SKM-1 (cell line): ENCODE data around the gene FRS3.
A peak's percentile ranks its signal among the peaks of the same experiment; 100 is the strongest.

ENCODE experiments used
- DNase-seq: peaks from one replicate; lab custom pipeline; 2025; ENCODE audit not compliant: unreplicated experiment; lab: John Stamatoyannopoulos, UW

The FRS3 gene

DNA sequence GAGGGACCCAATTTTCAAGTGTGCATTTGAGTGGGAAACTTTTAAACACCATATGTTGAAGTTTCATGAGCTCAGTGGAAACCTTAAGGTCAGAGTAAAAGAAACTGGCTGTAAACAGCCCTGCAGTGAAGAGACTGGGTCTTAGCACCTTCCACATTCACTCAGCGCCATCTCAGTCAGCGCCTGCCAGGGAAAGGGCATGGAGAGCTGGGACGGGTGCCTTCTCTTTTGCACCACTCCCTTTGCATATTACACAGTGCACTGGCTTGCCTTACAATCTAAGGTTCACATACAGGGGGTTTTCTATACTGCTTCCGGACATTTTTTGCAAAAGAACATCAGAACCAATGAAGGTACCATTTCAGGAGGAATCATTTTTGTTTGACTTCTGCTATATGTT lies 12.3 kb upstream of the FRS3 start:
- no peak for DNase-seq

DNA sequence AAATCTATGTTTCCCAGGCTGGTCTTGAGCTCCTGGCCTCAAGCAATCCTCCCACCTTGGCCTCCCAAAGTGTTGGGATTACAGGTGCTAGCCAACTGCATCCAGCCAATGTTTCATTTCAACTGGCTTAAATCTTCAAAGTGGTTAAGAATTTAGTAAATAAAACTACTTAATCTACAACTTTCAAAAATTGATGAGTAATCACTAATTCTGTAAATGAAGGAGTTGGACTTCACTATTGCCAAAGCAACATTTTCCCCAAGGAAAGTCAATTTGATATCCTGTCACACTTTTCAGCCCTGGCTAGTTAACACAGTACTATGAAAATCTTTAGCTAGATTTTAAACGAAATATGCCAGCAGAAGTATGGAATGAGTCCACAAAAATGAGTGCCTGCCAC lies 11.6 kb upstream of the FRS3 start:
- no peak for DNase-seq

DNA sequence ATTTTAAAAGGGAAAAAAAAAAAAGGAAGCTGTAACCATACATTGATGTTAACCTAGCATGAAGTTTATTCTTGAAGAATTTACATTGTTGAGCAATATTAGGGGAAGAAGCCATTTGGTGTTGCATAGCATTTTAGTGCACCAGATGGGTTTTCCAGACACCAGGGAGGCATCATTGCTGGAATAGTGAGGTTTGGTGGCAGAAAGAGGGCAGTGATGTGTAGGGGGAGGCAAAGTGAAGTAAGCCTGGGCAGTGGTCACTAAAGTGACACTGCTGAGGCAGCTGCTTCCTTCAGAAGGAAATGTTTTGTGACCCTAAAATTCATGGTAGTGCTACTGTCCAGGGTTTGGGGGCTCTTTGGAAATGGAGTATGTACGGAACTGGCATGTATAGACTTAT lies 10.3 kb upstream of the FRS3 start:
- DNase-seq, result no peak

DNA sequence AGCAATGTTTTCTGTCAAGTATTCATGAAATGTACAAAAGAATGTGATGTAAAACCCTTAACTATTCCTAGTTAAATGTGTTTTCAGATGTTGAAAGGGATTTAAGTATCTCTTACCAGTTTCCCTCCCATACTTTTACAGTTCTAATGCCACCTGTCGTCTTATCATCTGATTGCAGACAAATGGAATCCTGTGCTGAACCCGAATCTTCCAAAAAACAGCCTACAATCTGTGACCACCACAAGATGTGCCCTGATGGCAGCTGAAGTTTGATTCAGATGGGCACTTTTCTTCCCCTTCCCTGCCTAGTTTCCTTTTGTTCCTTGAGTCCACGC lies 9.7 kb upstream of the FRS3 start:
- no peak for DNase-seq

DNA sequence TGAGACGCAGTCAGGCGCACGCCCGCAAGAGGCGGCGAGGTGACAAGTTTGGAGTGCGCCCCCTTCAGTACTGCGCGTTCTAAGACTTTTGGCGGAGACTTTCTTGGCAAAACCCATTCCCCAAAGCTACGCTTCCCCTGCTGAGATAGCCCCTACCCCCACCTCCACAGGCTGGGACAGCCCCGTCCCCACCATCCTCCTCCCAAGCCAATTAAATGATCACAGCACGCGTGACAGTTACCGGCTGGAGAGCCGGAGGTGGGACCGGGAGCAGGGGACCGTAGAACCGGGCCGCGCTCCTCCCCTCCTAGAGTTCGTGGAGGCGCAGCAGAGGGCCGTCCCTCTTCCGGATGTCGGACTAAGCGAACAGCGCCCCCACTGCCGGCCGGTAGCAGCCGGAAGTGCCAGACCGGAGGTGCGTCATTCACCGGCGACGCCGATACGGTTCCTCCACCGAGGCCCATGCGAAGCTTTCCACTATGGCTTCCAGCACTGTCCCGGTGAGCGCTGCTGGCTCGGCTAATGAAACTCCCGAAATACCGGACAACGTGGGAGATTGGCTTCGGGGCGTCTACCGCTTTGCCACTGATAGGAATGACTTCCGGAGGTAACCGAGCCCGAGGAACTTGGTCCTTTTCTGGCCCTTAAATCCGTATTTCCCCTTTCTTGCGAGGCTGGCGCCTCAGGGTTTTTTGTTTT lies 7.7 kb upstream of the FRS3 start, which contains the start of gene TOMM6:
Gene TOMM6 (plus strand): TSS at position 476 of the 699 bp plus-strand sequence. CDS start 4 bp downstream, at position 480.
- DNase-seq, result peak; percentile 91

DNA sequence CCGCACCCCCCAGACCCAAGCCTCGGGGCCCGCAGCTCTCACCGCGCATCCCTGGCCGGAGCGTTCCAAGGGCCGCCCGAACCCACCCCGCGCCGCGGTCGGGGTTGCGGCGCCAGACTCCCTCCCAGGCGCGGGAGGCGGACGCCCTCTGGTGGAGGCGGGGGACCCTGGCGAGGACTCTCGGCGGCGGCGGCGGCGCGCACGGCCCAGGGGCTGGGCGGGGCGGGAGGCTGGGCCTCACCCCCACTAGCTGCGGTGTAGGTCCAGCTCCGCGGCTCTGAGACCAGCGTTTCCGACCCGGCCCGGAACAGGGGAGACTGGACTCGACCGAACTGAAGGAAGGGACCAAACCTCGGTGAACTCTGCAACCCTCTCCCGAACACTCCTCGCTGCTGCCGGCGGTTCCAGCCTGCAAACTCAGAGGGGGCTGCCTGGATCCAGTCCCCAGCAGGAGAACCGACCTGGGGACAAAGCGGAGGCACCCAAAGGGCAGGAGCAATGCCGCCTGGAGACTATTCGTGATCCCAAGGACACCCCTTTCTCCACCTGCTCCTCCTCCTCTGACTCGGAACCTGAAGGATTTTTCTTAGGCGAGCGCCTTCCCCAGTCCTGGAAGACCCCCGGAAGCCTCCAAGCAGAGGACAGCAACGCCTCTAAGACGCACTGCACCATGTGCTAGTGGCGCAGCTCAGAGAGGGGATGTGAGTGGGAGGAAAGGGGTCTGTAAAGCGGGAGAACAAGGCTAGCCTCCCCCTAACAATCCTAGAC lies 6.9 kb upstream of the FRS3 start:
- peak; percentile 66 for DNase-seq

DNA sequence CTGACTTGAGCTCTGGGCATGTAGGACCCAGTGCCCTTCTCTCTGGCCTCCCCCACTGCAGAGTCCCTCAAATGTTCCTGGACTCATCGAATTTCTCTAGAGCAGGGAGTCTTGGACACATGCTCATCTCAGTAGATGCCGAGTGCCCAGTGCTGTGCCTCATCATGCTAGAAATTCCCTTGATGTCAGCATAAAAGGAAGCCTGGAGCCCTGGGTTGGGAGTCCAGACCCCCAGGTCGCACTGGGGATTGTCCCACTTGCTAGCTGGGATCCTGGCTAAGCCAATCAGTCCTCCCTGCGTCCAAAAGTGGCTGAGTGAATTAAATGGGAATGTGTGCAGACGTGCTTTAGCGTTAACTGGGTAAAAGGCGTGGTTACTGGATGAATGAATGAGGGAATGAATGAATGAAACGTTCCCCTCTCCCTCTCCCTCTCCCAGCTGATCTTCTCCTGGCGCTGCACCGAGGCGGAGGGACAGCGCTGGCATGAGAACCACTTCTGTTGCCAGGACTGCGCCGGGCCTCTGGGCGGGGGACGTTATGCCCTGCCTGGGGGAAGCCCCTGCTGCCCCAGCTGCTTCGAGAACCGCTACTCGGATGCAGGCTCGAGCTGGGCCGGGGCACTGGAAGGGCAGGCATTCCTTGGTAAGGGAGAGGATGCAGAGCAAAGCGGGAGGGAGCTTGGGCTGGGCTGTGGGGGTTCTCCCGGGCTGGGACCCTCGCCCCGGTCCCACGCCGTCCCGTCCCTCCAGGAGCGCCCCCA lies 6.2 kb upstream of the FRS3 start:
- no peak for DNase-seq

DNA sequence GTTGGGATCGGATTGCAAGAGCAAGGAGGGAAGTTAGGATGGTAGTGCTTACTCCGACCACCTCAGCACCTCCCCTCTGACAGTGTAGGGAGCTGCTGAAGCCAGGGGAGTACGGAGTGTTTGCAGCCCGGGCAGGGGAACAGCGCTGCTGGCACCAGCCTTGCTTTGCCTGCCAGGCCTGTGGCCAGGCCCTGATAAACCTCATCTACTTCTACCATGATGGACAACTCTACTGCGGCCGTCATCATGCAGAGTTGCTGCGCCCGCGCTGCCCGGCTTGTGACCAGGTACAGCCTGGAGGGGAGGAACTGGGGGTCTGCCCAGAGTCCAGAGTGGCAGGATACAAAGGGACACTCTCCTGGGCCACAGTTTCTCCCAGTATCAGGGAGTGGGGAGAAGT lies 5.6 kb upstream of the FRS3 start:
- no peak for DNase-seq

DNA sequence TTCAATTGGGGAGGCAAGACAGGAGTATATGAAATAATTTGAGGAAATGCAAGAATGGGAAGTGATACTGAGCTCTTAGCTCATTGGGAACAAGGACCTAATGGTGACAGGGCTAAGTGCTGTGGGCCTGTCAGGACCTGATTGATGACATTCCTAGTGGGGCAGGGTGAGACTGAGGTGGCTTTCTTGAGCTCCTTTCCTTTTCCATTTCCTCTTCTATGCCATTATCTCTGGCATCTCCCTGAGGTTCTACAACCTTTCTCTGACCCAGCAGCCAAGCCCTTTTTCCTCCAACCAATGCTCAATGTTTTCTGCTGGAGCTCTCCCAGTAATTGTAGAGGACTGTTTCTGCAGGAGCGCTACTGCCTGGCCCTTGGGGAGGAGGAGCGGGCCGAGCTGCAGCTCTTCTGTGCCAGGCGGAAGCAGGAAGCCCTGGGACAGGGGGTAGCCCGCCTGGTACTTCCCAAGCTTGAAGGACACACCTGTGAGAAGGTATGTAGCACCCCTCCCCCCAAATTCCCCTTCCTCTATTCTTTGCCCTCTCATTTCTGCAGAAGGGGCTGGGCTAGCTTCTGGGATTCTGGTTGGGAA lies 5.0 kb upstream of the FRS3 start:
- DNase-seq, result peak; percentile 62

DNA sequence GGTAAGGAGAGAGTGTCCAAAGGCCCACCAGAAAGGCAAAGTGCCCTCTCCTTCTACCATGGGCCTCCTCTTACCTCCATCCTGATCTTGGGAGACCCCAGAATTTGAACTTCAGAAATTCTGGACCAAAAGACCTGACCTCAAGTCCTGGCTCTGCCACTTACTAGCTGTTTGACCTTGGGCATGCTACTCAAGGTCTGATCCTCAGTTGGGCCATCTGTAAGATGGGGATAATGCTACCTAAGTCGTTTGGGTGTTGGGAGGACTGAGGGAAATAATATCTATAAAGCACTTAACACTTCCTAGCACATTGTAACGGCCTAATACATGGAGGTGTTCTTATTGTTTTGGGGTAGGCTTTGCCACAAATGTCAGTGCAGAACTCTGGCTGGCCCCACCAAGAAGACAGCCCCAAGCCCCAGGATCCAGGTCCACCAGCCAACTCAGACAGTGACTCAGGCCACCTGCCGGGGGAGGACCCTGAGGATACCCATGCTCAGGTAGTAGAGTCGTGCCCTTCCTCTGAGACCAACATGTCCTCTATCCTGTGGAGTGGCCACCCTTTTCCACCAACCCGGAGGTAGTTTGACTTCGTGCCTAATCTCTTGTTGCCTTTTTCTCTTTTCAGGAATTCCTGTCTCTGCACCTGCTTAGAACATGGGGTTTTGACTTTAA lies 3.5 kb upstream of the FRS3 start:
- no peak for DNase-seq

DNA sequence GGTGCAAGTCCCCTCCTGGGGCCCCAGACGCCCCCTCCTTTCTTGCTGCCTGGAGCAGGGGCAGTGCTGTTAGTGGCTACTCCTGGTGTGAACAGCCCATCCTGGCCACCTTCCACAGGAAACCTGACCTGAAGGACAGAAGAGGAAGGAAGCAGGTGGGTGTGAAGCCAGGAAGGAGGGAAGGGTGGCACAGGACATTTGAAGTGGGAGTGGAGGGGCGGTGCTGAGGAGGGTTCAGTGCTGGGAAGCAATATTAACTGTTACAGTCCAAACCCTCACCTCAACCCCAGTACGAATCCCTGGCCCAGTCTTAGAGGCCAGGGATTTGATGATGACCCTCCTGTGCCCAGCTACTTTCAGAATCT lies 1.6 kb upstream of the FRS3 start:
- DNase-seq, result no peak

DNA sequence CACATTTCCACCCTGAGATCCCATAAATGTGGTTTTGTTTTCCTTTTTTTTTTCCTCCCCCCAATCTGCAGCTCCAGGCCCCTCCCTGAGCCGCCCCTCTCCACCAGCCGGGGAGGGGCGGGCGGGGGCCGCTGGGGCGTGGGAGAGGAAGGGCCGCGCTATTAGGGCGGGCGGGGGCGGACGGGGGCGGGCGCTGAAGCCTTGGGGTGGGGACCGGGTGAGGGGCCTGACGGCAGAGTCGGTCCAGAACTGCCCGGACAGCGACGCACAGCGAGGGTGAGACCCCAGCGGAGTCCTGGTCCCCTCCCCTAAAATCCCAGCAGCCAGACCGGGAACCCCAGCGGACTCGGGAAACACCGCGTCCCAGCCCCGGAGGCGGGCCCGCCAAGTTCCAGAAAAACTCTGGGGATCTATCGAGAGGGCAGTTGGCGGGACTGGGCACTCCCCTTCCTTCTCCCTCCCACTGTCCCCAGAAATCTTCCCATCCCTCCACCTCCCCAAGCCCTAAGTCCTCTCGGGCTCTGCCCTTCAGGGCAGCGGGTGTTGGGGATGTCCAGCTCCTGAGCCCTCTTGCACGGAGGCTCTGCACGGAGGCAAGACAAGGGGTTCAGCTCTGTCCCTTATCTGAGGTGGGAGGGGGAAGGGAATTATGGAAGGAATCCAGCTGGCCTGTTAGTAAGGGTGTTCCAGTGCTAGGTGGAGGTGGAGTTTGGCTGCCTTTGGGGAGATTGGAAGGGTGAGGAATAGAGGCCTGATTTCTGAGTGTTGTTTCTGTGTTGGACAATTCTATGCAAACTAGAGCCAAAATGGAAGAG lies 1.1 kb upstream of the FRS3 start, which contains the start of gene PRICKLE4:
Gene PRICKLE4 (plus strand): TSS at position 232 of the 815 bp plus-strand sequence. CDS start 2,692 bp downstream, outside the sequence.
- DNase-seq, result no peak

DNA sequence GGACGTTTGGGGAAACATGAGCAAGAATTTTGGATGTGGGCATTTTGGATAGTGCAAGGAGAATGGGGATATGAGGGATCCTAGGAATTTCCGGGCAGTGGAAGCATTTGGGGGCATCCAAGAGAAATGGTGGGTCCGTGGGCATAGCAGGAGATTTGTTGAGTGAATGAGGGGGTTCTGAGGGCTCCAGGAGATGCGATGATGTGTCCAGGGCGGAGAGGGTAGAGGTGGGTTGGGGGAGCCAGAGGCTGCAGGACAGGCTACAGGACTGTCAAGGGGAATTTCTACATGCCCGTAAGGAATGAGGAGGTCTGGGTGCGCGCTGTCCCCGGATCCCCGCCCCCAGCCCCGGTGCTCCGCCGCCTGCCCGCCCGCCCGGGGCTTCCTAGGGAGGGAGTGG lies 364 bp downstream of the FRS3 start:
- DNase-seq, result no peak

DNA sequence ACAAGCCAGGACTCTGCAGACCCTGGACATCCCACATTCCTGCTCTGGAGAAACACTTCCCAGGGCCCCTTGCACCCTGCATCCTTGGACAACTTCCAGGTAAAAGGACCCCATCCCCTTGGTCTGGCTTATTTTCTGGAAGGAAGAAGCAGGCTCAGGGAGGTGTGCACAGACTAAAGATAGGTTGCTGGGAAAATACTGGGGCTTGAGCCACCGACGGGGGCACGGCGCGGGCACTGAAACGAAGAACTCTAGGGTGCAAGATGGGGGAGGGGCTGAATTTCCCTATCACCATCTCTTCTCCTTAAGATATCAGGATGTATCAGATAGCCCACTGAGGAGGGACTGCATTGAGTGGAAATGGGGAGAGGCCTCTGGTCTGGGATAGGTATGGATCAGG lies 805 bp downstream of the FRS3 start:
- no peak for DNase-seq

DNA sequence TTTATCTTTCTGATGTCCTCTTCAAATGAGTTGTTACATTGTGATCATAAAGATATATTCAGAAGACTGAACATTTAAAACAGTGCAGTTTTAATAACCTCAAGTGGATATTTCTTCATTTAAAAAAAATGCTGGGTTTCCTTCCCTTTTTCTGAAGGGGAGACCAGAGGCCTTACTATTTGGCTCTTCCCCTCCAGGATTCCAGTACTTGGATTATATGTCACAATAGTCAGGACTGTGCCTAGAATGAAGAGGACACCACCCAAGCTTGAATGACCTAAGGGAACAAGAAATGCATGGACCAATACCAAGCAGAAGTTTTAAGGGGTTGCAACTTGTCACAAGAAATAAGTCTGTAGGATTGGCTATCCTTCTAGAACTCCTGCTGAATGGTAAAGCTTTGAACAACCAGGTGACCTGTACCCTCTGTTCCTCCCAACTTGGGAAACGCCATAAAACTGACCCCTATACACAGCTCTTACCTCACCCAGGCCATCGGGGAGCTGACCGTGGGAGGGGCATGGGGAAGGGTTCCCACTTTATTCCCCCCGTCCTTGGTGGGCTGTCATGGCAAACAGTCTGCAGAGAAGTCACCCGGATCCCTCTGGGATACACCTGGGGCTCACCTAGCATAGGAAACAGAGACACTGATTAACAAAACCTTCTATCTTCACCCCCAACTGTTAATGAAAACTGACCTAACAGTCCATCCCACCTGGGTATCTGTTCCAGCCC lies 2.0 kb downstream of the FRS3 start:
- DNase-seq, result no peak

DNA sequence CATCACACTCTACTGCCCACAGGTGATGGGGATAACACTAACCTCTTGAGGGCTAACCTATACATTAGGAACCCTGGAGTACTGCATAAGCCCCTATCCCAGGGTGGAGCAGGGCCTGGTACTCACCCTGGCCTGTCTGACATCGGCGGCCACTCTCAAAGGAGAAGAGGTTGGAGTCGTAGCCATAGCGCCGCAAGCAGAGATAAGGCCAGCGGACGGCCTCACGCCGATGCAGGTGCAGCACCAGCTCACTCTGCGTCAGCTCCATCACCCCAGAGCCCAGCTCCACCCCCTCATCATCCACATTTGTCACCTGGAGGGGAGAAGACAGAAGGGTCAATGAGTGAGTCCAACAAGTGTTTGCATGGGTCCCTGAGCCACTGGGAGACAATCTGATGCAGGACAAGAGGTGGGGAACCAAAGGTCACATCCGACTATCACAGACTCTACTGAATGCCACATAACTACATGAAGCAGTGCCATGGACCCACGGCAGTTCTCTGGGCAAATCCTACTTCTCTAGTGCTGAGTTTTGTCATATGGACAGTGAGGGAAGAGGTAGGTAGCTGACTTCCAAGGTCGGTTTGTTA lies 4.3 kb downstream of the FRS3 start:
- DNase-seq, result no peak

DNA sequence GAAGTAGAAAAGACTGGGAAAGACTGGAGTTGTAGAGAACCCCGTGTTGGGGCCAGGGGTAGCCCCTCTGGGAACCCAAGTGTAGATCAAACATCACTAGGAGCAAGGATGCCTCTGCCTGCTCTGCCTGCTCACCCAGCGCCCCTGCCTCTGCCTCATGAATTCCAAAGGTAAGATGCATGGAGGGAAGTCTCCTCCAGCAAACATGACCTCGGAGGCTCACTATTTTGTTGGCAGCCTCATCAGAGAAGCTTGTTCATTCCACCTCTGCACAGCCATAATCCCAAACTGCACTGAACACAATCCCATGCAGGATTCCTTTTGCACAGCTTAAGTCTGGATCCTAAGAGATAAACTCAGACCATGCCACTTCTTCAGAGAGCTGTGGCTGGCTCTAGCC lies 4.9 kb downstream of the FRS3 start:
- DNase-seq, result no peak

DNA sequence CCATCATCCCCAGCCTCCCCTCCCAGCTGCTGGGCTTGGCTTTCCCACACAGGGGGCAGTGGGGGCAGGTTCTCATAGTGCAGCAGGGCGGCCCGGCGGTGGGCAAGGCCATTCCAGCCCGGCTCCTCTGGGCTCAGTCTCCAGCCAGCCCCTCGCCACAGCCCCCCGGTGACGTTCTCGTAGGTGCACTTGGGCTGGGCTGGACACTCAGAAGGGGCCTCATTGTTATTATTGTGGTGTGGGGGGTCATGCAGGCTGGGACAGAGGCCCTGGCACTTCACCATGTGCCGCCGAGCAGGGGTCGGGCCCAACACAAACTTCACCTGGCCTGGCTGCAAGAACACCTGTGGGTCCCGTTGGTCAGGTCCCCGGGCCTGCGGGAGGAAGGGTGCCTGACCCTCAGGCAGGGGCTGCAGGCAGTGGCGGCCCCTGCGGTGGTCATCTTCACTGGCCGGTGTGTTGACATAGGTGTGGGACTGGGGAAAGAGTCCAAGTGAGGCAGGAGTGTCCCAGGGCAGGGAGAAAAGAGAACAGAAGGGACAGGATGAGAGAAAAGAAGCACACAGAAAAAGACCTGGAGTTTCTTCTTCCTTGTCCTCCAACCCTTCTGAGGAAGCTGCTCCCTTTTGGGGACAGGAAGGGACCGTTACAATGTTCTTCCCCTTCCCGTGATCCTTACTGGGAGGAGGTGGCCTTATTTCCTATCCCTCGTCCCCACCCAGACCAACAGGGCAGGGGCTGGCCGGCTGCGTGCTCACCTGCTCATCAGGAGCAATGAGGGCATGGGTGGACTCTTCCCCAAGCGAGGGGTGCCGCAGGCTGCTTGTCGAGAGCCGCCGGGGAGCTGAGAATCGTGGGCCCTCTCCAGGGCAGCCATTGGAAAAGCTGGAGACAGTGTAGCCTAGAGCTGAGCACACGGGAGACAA lies 8.4 kb downstream of the FRS3 start:
- DNase-seq, result no peak
